ENCODE results near the gene C1QL2. TPM values are rescaled to one million over a fixed set of nuclear protein-coding genes. Genes with fewer than 3 reads are reported as not detected.

C1QL2 gene
- polyA plus RNA-seq, 1 donor from 2014 or later, result not detected

- Histone ChIP-seq H3K79me2 (replicated peaks; ENCODE audit: insufficient read depth, low read length) (no peaks in the 10 kb centered on the region), H3K9ac (ENCODE audit: low read length) (no peak overlapping the region), H3K9me2 (ENCODE audit: insufficient read depth, low read length) (no peaks in the 10 kb centered on the region), H3K27me3 (ENCODE audit: insufficient read depth, low read depth, low read length) (no peaks in the 10 kb centered on the region), H3K36me3 (ENCODE audit: insufficient read depth, low read length) (no peaks in the 10 kb centered on the region), H3K4me2 (ENCODE audit: low read length) (no peak overlapping the region), H3K4me3 (ENCODE audit: low read length) (no peak overlapping the region), H3K9me3 (ENCODE audit: low read length) (no peaks in the 10 kb centered on the region), H2AFZ (ENCODE audit: low read depth, low read length) (no peak overlapping the region), H3F3A (ENCODE audit: insufficient read depth, low read length, poor library complexity, severe bottlenecking) (no peaks in the 10 kb centered on the region), H4K20me1 (ENCODE audit: insufficient read depth) (no peaks in the 10 kb centered on the region), H3K27ac (ENCODE audit: low read length) (no peak overlapping the region)
- no peak for TF ChIP-seq SMC3 (conservative IDR thresholded peaks at IDR 0.05; ENCODE audit: poor library complexity)
- TF ChIP-seq MXI1 (conservative IDR thresholded peaks at IDR 0.05; ENCODE audit: poor library complexity, severe bottlenecking), result no peak
- TF ChIP-seq TAF1 (IDR thresholded peaks at IDR 0.05; ENCODE audit: low read depth), result no peak
- TF ChIP-seq EZH2 (IDR thresholded peaks at IDR 0.05; ENCODE audit: borderline replicate concordance, insufficient read depth, low read length, poor library complexity, severe bottlenecking), result no peak
- TF ChIP-seq, protein P1, sequence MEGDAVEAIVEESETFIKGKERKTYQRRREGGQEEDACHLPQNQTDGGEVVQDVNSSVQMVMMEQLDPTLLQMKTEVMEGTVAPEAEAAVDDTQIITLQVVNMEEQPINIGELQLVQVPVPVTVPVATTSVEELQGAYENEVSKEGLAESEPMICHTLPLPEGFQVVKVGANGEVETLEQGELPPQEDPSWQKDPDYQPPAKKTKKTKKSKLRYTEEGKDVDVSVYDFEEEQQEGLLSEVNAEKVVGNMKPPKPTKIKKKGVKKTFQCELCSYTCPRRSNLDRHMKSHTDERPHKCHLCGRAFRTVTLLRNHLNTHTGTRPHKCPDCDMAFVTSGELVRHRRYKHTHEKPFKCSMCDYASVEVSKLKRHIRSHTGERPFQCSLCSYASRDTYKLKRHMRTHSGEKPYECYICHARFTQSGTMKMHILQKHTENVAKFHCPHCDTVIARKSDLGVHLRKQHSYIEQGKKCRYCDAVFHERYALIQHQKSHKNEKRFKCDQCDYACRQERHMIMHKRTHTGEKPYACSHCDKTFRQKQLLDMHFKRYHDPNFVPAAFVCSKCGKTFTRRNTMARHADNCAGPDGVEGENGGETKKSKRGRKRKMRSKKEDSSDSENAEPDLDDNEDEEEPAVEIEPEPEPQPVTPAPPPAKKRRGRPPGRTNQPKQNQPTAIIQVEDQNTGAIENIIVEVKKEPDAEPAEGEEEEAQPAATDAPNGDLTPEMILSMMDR (IDR thresholded peaks at IDR 0.05; ENCODE audit: poor library complexity, severe bottlenecking), result no peak
- no peak for TF ChIP-seq EP300 (conservative IDR thresholded peaks at IDR 0.05; ENCODE audit: poor library complexity, severe bottlenecking)
- no peak for TF ChIP-seq REST (IDR thresholded peaks at IDR 0.05; ENCODE audit: borderline replicate concordance)
- no peak for TF ChIP-seq POLR2AphosphoS5 (IDR thresholded peaks at IDR 0.05)
- no peak for TF ChIP-seq RAD21 (conservative IDR thresholded peaks at IDR 0.05)
These were observed 43.3 kb upstream of the C1QL2 start for GRCh38 chr2:119201815-119202214.

DNA sequence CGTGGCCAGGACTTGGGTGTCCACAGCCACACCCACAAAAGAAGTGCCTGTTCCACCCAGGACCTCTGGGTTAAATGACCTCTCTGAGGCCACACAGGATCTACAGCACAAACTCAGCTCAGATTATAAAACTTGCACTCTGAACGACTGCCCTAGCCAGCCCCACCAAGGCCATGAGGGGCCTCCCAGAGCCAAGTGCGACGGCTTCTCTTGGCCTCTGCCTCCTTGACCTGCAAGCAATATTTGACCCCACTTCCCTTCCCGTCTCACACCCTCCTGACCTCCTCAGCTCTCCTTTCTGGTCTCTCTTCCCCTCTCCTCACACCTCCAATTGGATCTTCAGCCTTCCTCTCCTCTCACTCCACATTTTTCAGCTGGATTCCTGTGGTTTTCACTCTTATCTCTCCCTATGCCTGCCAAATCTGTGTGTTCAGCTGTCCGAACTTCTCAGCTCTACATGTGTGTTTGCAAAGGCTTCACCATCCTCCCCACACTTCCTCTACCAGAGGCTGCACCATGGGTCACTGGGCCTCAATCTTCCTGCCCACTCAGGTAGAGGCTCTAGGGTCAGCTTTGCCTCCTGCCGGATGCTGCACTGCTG, 39.8 kb upstream of the C1QL2 start:
- Histone ChIP-seq H3F3A (ENCODE audit: insufficient read depth, low read length, poor library complexity, severe bottlenecking) (no peaks in the 10 kb centered on the region), H4K20me1 (ENCODE audit: insufficient read depth) (no peaks in the 10 kb centered on the region), H3K9me2 (ENCODE audit: insufficient read depth, low read length) (no peaks in the 10 kb centered on the region), H3K9ac (ENCODE audit: low read length) (no peak overlapping the region), H2AFZ (ENCODE audit: low read depth, low read length) (no peak overlapping the region), H3K4me2 (ENCODE audit: low read length) (no peak overlapping the region), H3K79me2 (replicated peaks; ENCODE audit: insufficient read depth, low read length) (no peaks in the 10 kb centered on the region), H3K9me3 (ENCODE audit: low read length) (no peaks in the 10 kb centered on the region), H3K27me3 (ENCODE audit: insufficient read depth, low read depth, low read length) (no peaks in the 10 kb centered on the region), H3K4me3 (ENCODE audit: low read length) (no peak overlapping the region), H3K27ac (ENCODE audit: low read length) (no peak overlapping the region), H3K36me3 (ENCODE audit: insufficient read depth, low read length) (no peaks in the 10 kb centered on the region)
- TF ChIP-seq EP300 (conservative IDR thresholded peaks at IDR 0.05; ENCODE audit: poor library complexity, severe bottlenecking), result no peak
- no peak for TF ChIP-seq RAD21 (conservative IDR thresholded peaks at IDR 0.05)
- TF ChIP-seq, protein P1 (IDR thresholded peaks at IDR 0.05; ENCODE audit: poor library complexity, severe bottlenecking), result no peak
